Lower leg skin (tissue), 4 donors: Measurements from ENCODE around the gene SEC16B. TPM values are rescaled to one million over a fixed set of nuclear protein-coding genes. Genes with fewer than 3 reads are reported as not detected.

Source experiments
- DNase-seq, 2 donors: peaks; one replicate each; pipeline ENCODE4 v3.0.0-alpha.2; 2019; ENCODE audit warnings: low spot score in 2 of 2
- H3K4me3 ChIP-seq: fragments of 200-600 bp; sonication (generic); 2 replicates; pipeline ENCODE4 v1.5.1; 2017; ENCODE audit warnings: mild to moderate bottlenecking, low read depth; ENCODE audit not compliant: poor library complexity, severe bottlenecking
- CTCF ChIP-seq, 3 donors: fragments of 450-650 bp; IDR thresholded peaks; one replicate each; pipeline ENCODE4 v1.5.1; 2016; ENCODE audit warnings: antibody characterized with exemption in 3 of 3, mild to moderate bottlenecking in 3 of 3, moderate library complexity in 2 of 3
- POLR2A ChIP-seq, 2 donors: fragments of 450-650 bp; IDR thresholded peaks; one replicate each; pipeline ENCODE4 v1.6.1; 2016 to 2017; ENCODE audit warnings: antibody characterized with exemption in 2 of 2, mild to moderate bottlenecking in 1 of 2, moderate library complexity in 1 of 2
- WGBS, 2 donors: methylation state at CpG; one replicate each; pipeline ENCODE4 v1.1.5; 2018; 5-methylcytosine and 5-hydroxymethylcytosine counted together
- intact Hi-C: fragments of 100-400 bp; cut with DNase I; formaldehyde crosslinking; loops from one replicate; pipeline ENCODE4 v1.15.0; 2023; ENCODE audit warnings: low total_unique reads
- total RNA-seq, 4 donors: library from RNA; depleted of rRNA; stranded (reverse); fragments of >200 nt; gene quantifications; one replicate each; pipeline ENCODE4 v1.1.0, GENCODE V29; 2016

The SEC16B gene
- total RNA-seq, 4 donors from 2014 or later: 0.21 to 1.8 (median 1.4) TPM

- 22 to 26% methylated on average over 3 of the region's 3 CpGs for WGBS, 2 donors
- no peak for DNase-seq
- TF ChIP-seq POLR2A (IDR thresholded peaks at IDR 0.05) (no peak), CTCF (IDR thresholded peaks at IDR 0.05) (no peak)
- intact Hi-C loops: no loop called here
- no peak overlapping the region for H3K4me3 ChIP-seq
These were observed 41.6 kb upstream of the SEC16B start for GRCh38 chr1:178011465-178011828.

GRCh38 chr1:178010674-178011464, 41.0 kb upstream of the SEC16B start:
- no peak for TF ChIP-seq CTCF (IDR thresholded peaks at IDR 0.05)
- no peak for TF ChIP-seq POLR2A (IDR thresholded peaks at IDR 0.05)
- intact Hi-C loops: no loop called here
- no peak for DNase-seq
- no peak overlapping the region for H3K4me3 ChIP-seq
- WGBS, 2 donors: 64 to 69% methylated on average over 10 of the region's 10 CpGs

- WGBS, 2 donors: 89 to 97% methylated on average over 4 of the region's 4 CpGs
These were observed 36.2 kb upstream of the SEC16B start for GRCh38 chr1:178006043-178006442.

GRCh38 chr1:178005450-178005849, 35.6 kb upstream of the SEC16B start:
- DNase-seq: no peak
- WGBS, 2 donors: 78 to 88% methylated on average over 5 of the region's 5 CpGs
- H3K4me3 ChIP-seq: no peak overlapping the region
- TF ChIP-seq CTCF (IDR thresholded peaks at IDR 0.05) (no peak), POLR2A (IDR thresholded peaks at IDR 0.05) (no peak)
- intact Hi-C loops: no loop called here

More at GRCh38 chr1:178006043-178006442, 36.2 kb upstream of the SEC16B start:
- DNase-seq: no peak
- no peak for TF ChIP-seq CTCF (IDR thresholded peaks at IDR 0.05)
- TF ChIP-seq POLR2A (IDR thresholded peaks at IDR 0.05): no peak
- intact Hi-C loops: no loop called here
- no peak overlapping the region for H3K4me3 ChIP-seq

- no peak overlapping the region for H3K4me3 ChIP-seq
- WGBS, 2 donors: 76% methylated on average over 6 of the region's 6 CpGs
- no peak for TF ChIP-seq CTCF (IDR thresholded peaks at IDR 0.05)
- TF ChIP-seq POLR2A (IDR thresholded peaks at IDR 0.05): no peak
- no peak for DNase-seq
- intact Hi-C loops: no loop called here
These were observed 35.1 kb upstream of the SEC16B start for GRCh38 chr1:178004926-178005391.
